Progenitor cell of endocrine pancreas (in vitro differentiated cells): ENCODE measurements around the gene ITPK1. TPM values are rescaled to one million over a fixed set of nuclear protein-coding genes. Genes with fewer than 3 reads are reported as not detected.

Experiments used
- DNase-seq: peaks from one replicate; pipeline ENCODE4 v3.0.0; 2021; ENCODE audit warnings: low spot score; ENCODE audit not compliant: unreplicated experiment
- H3K27ac Mint-ChIP-seq: 2 replicates; pipeline ENCODE4 v1.8.0; 2021; ENCODE audit warnings: mild to moderate bottlenecking, moderate library complexity, mixed read lengths
- H3K27me3 Mint-ChIP-seq: 2 replicates; pipeline ENCODE4 v1.8.0; 2021; ENCODE audit warnings: mixed read lengths
- H3K36me3 Mint-ChIP-seq: 2 replicates; pipeline ENCODE4 v1.8.0; 2022; ENCODE audit warnings: mixed read lengths; ENCODE audit not compliant: insufficient read depth
- H3K4me1 Mint-ChIP-seq: 2 replicates; pipeline ENCODE4 v1.8.0; 2021; ENCODE audit warnings: low read depth, mixed read lengths
- H3K4me3 Mint-ChIP-seq: 2 replicates; pipeline ENCODE4 v1.8.0; 2021; ENCODE audit warnings: low read depth, mild to moderate bottlenecking, moderate library complexity, mixed read lengths
- H3K9me3 Mint-ChIP-seq: 2 replicates; pipeline ENCODE4 v1.8.0; 2021; ENCODE audit warnings: low read depth, mixed read lengths
- total RNA-seq: library from RNA; stranded (reverse); gene quantifications from 2 replicates; pipeline ENCODE4 v1.2.1, GENCODE V29; 2021
- TF ChIP-seq, protein P1 (sequence below): fragments of 200-600 bp; sonication (generic); IDR thresholded peaks from one replicate; pipeline ENCODE4 v1.5.0; 2021; ENCODE audit warnings: antibody characterized with exemption, mild to moderate bottlenecking; ENCODE audit not compliant: unreplicated experiment

The ITPK1 gene
- total RNA-seq, 1 donor from 2014 or later = 72.0 TPM

DNA sequence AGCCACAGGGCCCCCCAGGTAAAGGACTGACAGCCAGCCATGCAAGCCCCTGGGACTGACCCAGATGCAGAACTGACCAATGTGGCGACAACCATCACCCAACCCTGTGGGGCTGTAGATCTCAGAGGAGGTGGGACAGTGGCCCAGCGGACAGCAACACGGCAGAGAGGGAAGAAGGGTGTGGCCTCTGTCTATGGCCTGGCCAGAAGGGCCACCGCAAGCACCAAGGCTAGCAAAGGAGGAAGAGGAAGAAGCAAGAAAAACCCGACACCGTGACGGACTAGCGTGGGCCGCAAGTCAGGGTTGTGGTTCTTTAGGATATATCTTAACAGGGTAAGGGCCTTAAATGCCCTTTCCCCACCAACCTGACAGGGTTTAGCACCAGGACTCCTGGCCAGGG lies 71.2 kb downstream of the ITPK1 start:
- Mint-ChIP-seq H3K4me1 (peaks cover 20% of the 10 kb centered on the region), H3K4me3 (no peak overlapping the region), H3K36me3 (no peaks in the 10 kb centered on the region), H3K27me3 (no peaks in the 10 kb centered on the region), H3K27ac (no peak overlapping the region), H3K9me3 (no peaks in the 10 kb centered on the region)
- no peak for DNase-seq
- TF ChIP-seq, protein P1, sequence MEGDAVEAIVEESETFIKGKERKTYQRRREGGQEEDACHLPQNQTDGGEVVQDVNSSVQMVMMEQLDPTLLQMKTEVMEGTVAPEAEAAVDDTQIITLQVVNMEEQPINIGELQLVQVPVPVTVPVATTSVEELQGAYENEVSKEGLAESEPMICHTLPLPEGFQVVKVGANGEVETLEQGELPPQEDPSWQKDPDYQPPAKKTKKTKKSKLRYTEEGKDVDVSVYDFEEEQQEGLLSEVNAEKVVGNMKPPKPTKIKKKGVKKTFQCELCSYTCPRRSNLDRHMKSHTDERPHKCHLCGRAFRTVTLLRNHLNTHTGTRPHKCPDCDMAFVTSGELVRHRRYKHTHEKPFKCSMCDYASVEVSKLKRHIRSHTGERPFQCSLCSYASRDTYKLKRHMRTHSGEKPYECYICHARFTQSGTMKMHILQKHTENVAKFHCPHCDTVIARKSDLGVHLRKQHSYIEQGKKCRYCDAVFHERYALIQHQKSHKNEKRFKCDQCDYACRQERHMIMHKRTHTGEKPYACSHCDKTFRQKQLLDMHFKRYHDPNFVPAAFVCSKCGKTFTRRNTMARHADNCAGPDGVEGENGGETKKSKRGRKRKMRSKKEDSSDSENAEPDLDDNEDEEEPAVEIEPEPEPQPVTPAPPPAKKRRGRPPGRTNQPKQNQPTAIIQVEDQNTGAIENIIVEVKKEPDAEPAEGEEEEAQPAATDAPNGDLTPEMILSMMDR = no peak

DNA sequence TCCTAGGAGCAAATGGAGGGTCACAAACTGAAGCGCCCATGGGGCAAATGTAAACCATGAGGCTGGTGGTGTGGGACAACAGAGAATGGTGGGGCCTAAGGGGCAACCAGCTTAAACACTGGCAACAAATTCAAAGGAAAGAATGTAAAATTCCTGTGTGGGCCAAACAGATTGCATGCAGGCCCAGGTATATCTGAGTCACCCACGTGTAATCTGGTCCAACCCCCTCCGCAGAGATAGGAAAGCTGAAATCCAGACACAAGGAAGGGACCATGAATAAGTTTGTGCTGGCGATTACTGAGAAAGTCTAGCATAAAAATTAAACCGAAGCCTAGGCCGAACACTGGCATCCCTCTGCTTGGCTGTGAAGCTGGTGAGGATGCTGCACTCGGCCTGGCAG lies 71.6 kb downstream of the ITPK1 start:
- TF ChIP-seq, protein P1 = no peak
- Mint-ChIP-seq H3K27me3 (no peaks in the 10 kb centered on the region), H3K36me3 (no peaks in the 10 kb centered on the region), H3K4me3 (no peak overlapping the region), H3K9me3 (no peaks in the 10 kb centered on the region), H3K4me1 (peaks cover 15% of the 10 kb centered on the region), H3K27ac (no peak overlapping the region)
- no peak for DNase-seq

DNA sequence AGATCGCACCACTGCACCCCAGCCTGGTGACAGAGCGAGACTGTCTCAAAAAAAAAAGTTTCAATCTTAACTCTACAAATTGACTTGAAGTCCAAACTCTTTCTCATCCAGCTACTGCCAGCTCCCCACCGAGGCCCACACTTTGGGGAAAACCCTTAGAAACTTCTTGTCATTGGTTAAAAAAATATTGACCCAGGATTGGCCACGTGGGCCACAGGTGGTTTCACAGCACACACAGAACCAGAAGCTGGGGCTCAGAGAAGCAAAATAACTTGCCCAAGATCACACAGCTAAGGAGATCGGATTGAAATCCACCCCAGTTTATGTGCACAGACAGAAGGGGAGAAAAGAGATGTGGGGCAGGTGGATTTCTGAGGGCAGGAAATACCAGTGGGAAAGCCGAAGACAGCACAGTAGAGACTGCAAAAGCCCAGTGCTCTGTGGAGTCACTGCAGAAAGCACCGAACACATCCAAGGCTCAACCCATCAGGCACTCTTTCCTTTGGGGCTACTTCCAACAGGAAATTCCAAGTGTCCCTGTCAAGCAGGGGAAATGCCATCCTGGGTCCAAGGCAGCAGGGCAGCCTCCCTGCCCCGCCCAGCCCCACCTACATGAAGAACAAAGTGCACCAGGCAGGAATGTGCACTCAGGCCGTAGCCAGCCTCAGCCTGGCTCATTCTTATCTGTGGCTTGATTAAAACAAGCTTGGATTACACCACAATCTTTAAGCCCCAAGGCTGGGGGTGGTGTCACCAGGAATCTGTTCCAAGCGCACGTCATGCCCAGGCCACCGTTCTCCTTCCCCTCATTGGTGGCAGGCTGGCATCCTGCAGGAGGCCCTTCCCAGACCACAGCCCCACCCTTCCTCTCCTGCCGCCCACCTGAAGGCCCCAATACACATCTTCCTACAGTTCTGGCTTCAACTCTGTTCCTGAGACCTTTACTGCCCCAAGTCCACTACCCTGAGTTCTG lies 72.5 kb downstream of the ITPK1 start:
- Mint-ChIP-seq H3K36me3 (no peaks in the 10 kb centered on the region), H3K4me1 (peaks cover 14% of the 10 kb centered on the region), H3K27ac (peak overlapping the region; percentile 80), H3K4me3 (no peak overlapping the region), H3K27me3 (no peaks in the 10 kb centered on the region), H3K9me3 (no peaks in the 10 kb centered on the region)
- DNase-seq = no peak
- TF ChIP-seq, protein P1 = no peak

DNA sequence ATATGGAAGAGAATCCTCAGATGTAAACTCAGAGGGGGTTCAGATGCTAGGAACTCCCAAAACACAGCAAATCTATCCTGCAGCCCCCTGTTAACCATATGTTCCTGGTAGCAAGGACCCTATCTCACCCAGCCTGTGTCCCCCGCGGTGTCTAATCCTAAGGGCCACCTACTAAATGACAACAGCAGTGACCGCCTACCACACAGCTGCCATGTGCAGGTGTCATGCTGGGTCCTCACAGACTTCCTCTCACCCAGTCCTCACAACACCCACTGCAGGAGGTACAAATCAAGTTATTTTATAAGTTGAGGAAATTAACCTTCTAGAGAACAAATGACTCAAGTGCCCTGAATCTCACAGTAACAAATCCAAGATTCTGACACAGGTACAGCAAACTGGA lies 73.9 kb downstream of the ITPK1 start:
- Mint-ChIP-seq H3K36me3 (no peaks in the 10 kb centered on the region), H3K27ac (no peak overlapping the region), H3K4me3 (no peak overlapping the region), H3K4me1 (peaks cover 19% of the 10 kb centered on the region), H3K27me3 (no peaks in the 10 kb centered on the region), H3K9me3 (no peaks in the 10 kb centered on the region)
- TF ChIP-seq, protein P1 = no peak
- no peak for DNase-seq

DNA sequence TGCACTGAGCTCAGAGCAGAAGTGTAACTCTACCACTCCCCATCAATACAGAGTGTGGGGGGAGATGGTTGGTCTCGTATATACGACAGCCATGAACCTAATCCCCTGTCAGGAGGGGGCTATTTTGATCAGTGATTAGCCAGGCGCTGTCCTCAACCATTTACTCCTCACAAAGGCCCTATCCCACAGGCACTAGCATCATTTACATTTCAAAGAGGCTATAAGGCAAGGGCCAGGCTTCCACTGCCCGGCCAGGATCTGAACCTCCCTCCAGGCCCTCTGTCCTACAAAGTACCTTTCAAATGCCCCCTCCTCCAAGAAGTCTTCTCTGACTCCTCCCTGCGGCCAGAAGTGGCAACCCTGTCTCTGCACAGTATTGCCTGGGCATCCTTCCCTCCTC lies 74.7 kb downstream of the ITPK1 start:
- Mint-ChIP-seq H3K27me3 (no peaks in the 10 kb centered on the region), H3K4me1 (peaks cover 25% of the 10 kb centered on the region), H3K27ac (peak overlapping the region; percentile 7), H3K4me3 (no peak overlapping the region), H3K36me3 (no peaks in the 10 kb centered on the region), H3K9me3 (no peaks in the 10 kb centered on the region)
- TF ChIP-seq, protein P1 = no peak
- DNase-seq = no peak
